ENCODE measurements around the gene ATP11C.
"Not testable (repeated sequence)": the region's sequence is repeated elsewhere in the genome, so short reads cannot be mapped to it uniquely, and the experiment has no call there.

Gene ATP11C

DNA sequence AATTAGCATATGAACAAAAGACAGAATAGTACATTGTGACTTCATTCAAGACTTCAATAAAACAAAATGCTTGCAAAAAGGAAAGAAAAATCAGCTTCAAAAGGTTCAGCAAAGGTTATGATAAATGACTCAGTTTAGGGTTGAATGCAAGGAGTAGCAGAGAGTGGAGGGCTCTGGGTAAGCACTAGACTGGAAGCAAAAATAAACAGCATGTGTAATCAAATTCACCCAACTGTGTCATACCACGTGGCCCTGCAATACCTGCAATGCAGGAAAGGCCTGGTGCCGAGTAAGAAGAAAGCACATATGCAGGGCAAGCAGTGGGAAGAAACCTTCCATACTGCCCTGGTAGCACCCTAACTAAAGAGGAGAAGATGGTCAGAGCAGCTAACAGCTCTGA is 88.7 kb downstream of the ATP11C start:
- no peak for TF ChIP-seq CTCF (conservative IDR thresholded peaks at IDR 0.05; ENCODE audit: low read depth, low read length)
- Histone ChIP-seq H3K4me3 (IDR thresholded peaks at IDR 0.05; ENCODE audit: insufficient read depth, low read depth, low read length) (no peak overlapping the region), H3K4me1 (ENCODE audit: low read depth, poor library complexity, severe bottlenecking) (no peaks in the 10 kb centered on the region), H3K79me2 (ENCODE audit: insufficient read depth, low read depth) (no peaks in the 10 kb centered on the region), H3K27ac (no peak overlapping the region), H3K36me3 (ENCODE audit: insufficient read depth) (no peaks in the 10 kb centered on the region), H3K27me3 (ENCODE audit: insufficient read depth, low read depth) (no peaks in the 10 kb centered on the region), H4K20me1 (ENCODE audit: insufficient read depth) (no peaks in the 10 kb centered on the region), H2AFZ (ENCODE audit: low read depth) (no peak overlapping the region), H3K4me2 (no peak overlapping the region), H3K9ac (no peak overlapping the region)

- Histone ChIP-seq H3K36me3 (ENCODE audit: insufficient read depth) (no peaks in the 10 kb centered on the region), H3K4me2 (no peak overlapping the region), H3K9ac (no peak overlapping the region), H4K20me1 (ENCODE audit: insufficient read depth) (no peaks in the 10 kb centered on the region), H3K4me3 (IDR thresholded peaks at IDR 0.05; ENCODE audit: insufficient read depth, low read depth, low read length) (no peak overlapping the region), H3K27me3 (ENCODE audit: insufficient read depth, low read depth) (no peaks in the 10 kb centered on the region), H3K4me1 (ENCODE audit: low read depth, poor library complexity, severe bottlenecking) (no peaks in the 10 kb centered on the region), H2AFZ (ENCODE audit: low read depth) (no peak overlapping the region), H3K27ac (no peak overlapping the region), H3K79me2 (ENCODE audit: insufficient read depth, low read depth) (no peaks in the 10 kb centered on the region; the same call in 1 of the 2 replicates)
- no peak for TF ChIP-seq CTCF (conservative IDR thresholded peaks at IDR 0.05; ENCODE audit: low read depth, low read length)
These were observed 90.3 kb downstream of the ATP11C start for GRCh38 chrX:139842326-139843185.

GRCh38 chrX:139836335-139836734 is 96.5 kb downstream of the ATP11C start:
- not testable (repeated sequence) for H4K20me1 ChIP-seq (ENCODE audit: insufficient read depth); H3K9ac ChIP-seq; H3K4me3 ChIP-seq (IDR thresholded peaks at IDR 0.05; ENCODE audit: insufficient read depth, low read depth, low read length); H3K36me3 ChIP-seq (ENCODE audit: insufficient read depth); H3K4me2 ChIP-seq; H3K27me3 ChIP-seq (ENCODE audit: insufficient read depth, low read depth); H3K27ac ChIP-seq; H3K79me2 ChIP-seq (ENCODE audit: insufficient read depth, low read depth); H2AFZ ChIP-seq (ENCODE audit: low read depth)
- peaks cover 18% of the 10 kb centered on the region for H3K4me1 ChIP-seq (ENCODE audit: low read depth, poor library complexity, severe bottlenecking)

- no peaks in the 10 kb centered on the region for H4K20me1 ChIP-seq (ENCODE audit: insufficient read depth)
- peaks cover 27% of the 10 kb centered on the region for H3K4me1 ChIP-seq (ENCODE audit: low read depth, poor library complexity, severe bottlenecking)
- no peaks in the 10 kb centered on the region; the same call in 1 of the 2 replicates for H3K79me2 ChIP-seq (ENCODE audit: insufficient read depth, low read depth)
- no peak for TF ChIP-seq CTCF (conservative IDR thresholded peaks at IDR 0.05; ENCODE audit: low read depth, low read length)
- no peak overlapping the region for H2AFZ ChIP-seq (ENCODE audit: low read depth)
- H3K36me3 ChIP-seq (ENCODE audit: insufficient read depth), result no peaks in the 10 kb centered on the region
- no peak overlapping the region for H3K9ac ChIP-seq
- no peak overlapping the region for H3K27ac ChIP-seq
- H3K4me2 ChIP-seq, result no peak overlapping the region
- H3K27me3 ChIP-seq (ENCODE audit: insufficient read depth, low read depth), result no peaks in the 10 kb centered on the region
- no peak overlapping the region for H3K4me3 ChIP-seq (IDR thresholded peaks at IDR 0.05; ENCODE audit: insufficient read depth, low read depth, low read length)
These were observed 98.0 kb downstream of the ATP11C start for GRCh38 chrX:139834879-139835278.

DNA sequence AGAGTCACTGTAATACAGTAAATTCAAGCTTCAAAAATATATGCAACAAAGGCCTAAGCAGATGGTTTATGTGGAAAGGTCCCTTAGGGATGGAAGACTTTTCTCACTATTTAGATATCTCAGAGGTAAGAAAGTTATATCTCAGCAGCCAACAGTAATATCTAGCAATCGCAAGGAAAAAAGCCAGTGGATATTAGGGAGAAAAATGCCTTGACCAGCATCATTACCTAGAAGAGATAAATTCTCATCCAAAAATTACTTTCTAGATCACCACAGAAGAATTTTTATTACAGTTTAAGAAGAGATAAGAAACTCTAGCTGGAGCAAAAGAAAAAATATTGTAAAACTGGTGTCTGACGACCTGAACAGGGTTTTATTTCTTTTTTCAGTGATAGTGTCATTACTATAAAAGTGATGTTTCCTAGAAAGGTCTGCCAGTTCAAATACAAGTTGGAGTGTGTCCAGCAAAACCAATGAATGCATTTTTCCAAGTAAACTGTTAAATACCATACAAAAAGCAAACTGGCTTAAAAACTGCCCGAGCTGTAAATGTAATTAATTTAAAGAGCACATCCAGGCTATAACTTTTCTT is 100.0 kb downstream of the ATP11C start:
- Histone ChIP-seq H3K4me2 (peak overlapping the region; percentile 11; the same call in 1 of the 2 replicates), H3K79me2 (ENCODE audit: insufficient read depth, low read depth) (no peaks in the 10 kb centered on the region), H3K9ac (no peak overlapping the region), H3K4me3 (IDR thresholded peaks at IDR 0.05; ENCODE audit: insufficient read depth, low read depth, low read length) (no peak overlapping the region), H3K27ac (no peak overlapping the region), H3K4me1 (ENCODE audit: low read depth, poor library complexity, severe bottlenecking) (peaks cover 27% of the 10 kb centered on the region), H2AFZ (ENCODE audit: low read depth) (no peak overlapping the region), H4K20me1 (ENCODE audit: insufficient read depth) (no peaks in the 10 kb centered on the region), H3K36me3 (ENCODE audit: insufficient read depth) (no peaks in the 10 kb centered on the region), H3K27me3 (ENCODE audit: insufficient read depth, low read depth) (no peaks in the 10 kb centered on the region)
- TF ChIP-seq CTCF (conservative IDR thresholded peaks at IDR 0.05; ENCODE audit: low read depth, low read length), result no peak
